ENCODE results near the gene CERS2.
A peak's percentile ranks its signal among the peaks of the same experiment; 100 is the strongest.

The CERS2 gene

GRCh38 chr1:150997126-150997872, 22.7 kb upstream of the CERS2 start:
- DNase-seq = no peak

- no peak for DNase-seq
These were observed 21.3 kb upstream of the CERS2 start for GRCh38 chr1:150995896-150996295.

GRCh38 chr1:150995460-150995859, 20.8 kb upstream of the CERS2 start:
- no peak for DNase-seq

- DNase-seq = no peak
These were observed 19.6 kb upstream of the CERS2 start for GRCh38 chr1:150994248-150994647.

GRCh38 chr1:150992626-150993025, 18.0 kb upstream of the CERS2 start:
- DNase-seq = no peak

- DNase-seq = no peak
These were observed 13.3 kb upstream of the CERS2 start for GRCh38 chr1:150987924-150988323.

- DNase-seq = no peak
These were observed 10.7 kb upstream of the CERS2 start for GRCh38 chr1:150985179-150985825.

GRCh38 chr1:150981805-150982712, 7.4 kb upstream of the CERS2 start, which contains the start of gene ANXA9:
TSS of gene ANXA9 (plus strand) at chr1:150982292. CDS start at chr1:150983106, 814 bp downstream.
- DNase-seq = no peak

GRCh38 chr1:150981177-150981804, 6.7 kb upstream of the CERS2 start:
- no peak for DNase-seq

GRCh38 chr1:150979092-150980056, 4.7 kb upstream of the CERS2 start:
- peak; percentile 84 for DNase-seq

GRCh38 chr1:150976879-150977694, 2.5 kb upstream of the CERS2 start:
- DNase-seq = peak; percentile 68

GRCh38 chr1:150976401-150976821, 1.8 kb upstream of the CERS2 start:
- DNase-seq = no peak

- DNase-seq = peak; percentile 24
These were observed 627 bp downstream of the CERS2 start for GRCh38 chr1:150973836-150974579.

GRCh38 chr1:150973258-150973835, 1.3 kb downstream of the CERS2 start:
- no peak for DNase-seq

GRCh38 chr1:150972417-150972940, 2.2 kb downstream of the CERS2 start:
- DNase-seq = no peak

- peak; percentile 4 for DNase-seq
These were observed 2.8 kb downstream of the CERS2 start for GRCh38 chr1:150971583-150972416.

GRCh38 chr1:150970808-150971582, 3.6 kb downstream of the CERS2 start:
- no peak for DNase-seq

GRCh38 chr1:150969626-150970025, 5.0 kb downstream of the CERS2 start:
- DNase-seq = no peak

All from stimulated activated naive CD4-positive, alpha-beta T cell treated with Interleukin-2 at 50 U/mL for 16 hours (primary cell).